GM18868 (cell line): ENCODE results near the gene HOXA9.

Experiments used
- ATAC-seq: cut with Tn5 transposase; IDR thresholded peaks from one replicate; pipeline ENCODE4 v1.9.1; 2021; ENCODE audit warnings: mild to moderate bottlenecking, moderate library complexity; ENCODE audit not compliant: unreplicated experiment

HOXA9 gene

DNA sequence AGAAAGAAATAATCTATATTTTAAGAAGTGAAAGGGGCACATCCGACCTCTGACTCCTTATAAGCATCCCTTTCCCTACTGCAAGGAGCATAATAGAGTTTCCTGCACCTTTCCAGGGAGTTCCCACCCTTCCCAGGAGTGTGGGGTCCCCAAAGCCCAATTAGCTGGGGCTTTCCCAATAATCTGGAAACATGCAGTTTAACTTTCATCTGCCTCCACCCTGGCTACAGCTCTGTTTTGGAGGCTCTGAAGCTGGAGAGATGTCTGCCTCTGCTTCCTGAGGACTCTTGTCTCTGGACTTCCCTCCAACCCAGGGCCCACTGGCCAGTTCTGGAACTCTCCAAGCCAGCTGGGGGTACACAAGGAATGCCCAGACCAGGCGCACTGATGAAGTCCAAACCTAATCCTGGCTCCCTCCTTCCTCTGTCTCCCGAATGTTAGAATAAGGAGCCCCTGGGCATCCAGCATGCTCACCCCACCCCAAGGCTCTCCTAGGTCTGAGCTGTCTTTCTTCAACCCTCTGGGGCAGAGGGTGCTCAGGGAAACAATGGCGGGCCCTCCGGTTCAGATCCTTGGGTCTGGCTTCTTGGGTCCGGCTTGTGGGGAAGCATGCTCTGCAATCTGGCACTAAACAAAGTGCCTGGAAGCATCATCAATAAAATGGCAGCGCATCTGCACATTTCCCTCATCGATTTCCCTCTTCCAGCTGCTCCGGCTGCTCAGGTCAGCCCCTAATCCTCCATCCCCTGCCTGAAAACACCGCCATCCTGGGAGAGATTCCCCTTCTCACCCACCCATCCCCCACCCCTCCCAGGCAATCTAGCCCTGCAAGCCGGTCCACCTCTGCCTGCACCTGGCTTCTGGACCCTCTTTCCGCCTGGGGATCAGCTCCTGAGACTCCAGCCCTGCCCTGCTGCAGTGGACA, 48.1 kb downstream of the HOXA9 start:
- no peak for ATAC-seq

DNA sequence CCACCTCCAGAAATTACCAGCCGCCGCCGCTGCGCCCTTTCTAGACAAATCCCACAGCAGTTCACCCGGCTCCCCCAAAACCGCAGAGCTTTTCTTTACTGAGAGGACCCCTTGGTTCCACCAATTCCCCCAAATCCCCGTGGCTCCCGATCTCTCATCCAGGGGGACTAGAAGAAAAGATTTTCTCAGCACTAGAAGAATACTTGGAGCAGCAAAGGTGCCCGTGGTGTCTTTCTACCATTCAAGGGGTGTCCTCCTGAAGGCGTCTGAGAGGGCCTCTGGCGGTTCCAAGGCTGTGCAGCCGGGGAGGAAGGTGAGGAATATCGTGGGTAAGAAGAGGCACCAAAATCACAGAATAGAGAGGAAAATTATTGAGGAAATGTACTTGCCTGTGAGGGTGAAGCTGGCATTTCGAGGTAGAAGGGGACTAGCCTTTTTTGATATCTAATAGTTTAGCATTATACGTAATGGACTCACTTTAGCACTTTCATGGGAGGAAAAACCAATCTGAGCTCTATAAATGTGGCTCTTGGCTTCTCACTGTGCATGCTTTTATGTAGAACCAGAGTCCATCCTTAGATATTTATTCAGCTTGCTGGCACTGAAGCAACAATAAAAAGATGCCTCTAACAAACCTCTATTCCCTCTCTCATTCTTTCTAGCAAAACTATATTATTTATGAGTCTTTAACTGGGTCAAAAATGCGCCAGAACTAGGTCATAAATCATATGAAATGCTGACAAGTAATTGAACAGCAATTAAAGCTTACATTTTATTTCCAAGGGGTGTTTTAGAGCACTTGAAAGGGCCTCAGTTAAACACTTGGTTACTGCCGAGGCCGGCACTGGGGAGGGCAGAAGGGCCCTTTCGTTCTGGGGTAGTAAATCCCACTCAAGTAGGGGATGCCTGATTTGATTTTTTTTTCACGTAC, 49.0 kb downstream of the HOXA9 start:
- no peak for ATAC-seq

- ATAC-seq: no peak
Measured at GRCh38 chr7:27115221-27116026, 49.9 kb downstream of the HOXA9 start.

GRCh38 chr7:27114881-27115220, 50.5 kb downstream of the HOXA9 start:
- ATAC-seq: no peak

DNA sequence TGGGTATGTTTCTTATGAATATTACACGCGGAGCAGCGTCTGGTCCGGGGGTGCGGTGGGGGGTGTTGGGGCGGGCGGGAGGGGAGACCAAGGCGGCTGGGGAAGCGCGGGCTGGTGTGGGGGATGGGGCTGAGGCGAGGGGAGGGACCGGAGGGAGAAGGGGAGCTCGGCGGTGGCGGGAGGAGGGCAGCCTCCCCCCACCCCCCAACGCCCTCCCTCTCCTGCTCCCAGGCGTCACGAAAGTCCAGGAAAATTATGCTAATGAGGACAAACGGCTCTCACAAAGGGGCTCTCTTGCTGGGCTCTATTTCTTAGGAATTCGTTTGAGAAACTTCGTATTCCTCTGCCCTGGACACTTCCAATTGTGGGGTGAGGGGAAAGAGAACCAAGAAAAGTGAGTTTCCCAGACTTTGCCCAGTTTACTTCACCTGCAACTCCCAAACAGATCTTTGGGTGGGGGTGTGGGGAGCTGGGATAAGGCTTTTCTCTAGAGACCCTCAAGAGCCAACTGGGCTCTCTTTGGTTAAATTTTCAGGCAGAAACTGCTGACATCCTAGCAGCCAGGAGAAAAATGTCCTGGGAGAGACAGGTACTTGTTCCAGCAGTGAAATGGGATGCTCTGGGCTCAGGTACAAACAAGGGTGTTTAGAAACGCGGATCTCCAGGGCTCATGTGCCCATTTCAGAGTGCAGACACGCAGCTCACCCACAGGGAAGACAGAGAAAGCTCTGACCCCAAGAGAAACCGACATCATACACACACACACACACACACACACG, 51.2 kb downstream of the HOXA9 start:
- ATAC-seq: no peak

DNA sequence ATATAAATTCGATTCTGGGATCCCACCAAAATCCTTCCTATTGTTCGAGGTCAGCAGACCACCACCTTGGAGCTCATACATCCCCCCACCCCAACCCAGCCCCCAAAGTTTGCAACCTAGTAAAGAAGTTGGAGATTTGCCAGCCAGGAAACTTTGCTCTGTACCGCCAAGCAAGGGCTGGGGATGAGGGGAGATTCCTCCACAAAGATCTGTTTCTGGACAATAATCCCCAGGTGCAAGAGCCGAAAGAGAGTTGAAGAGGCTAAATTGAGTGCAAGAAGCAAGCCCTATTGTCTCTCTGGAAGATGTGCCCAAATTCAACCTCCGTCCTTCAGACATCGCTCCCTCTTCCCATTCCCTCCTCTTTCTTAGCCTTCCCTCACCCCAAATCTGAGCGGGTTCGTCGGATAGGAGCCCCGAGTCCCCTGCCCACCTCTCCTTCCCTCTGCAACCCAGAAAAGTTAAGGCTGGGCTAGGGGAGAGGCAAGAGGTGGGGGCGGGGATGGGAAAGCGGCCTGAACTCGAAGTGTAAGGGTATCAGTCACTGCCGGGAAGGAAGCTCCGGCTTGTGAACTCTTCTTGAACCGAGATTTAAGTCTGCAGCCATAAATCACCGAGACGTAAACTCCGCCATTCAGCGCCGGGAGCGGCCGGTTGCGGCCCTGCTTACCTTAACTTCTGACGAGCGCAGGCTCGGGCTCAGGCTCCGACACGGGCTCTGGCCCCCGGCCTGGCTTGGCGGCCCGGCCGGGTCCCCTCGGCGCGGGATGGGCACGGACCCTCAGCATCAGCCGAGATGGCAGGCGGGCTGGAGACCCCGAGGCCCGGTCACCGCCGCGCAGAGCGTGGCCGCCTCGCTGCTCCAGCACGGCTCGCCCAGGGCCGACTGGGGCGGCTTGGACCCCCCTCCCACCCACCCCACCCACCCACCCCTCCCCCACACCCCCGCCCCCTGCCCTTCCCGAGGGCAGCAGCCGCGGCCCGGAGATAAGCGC, 52.1 kb downstream of the HOXA9 start:
- no peak for ATAC-seq
